HG03103 (cell line): ENCODE results near the gene CCDC175.
A peak's percentile ranks its signal among the peaks of the same experiment; 100 is the strongest.

ENCODE experiments used
- ATAC-seq: cut with Tn5 transposase; IDR thresholded peaks from one replicate; pipeline ENCODE4 v1.9.1; 2021; ENCODE audit warnings: low read depth; ENCODE audit not compliant: unreplicated experiment

CCDC175 gene

GRCh38 chr14:59483363-59483762 lies 93.2 kb downstream of the CCDC175 start:
- no peak for ATAC-seq

GRCh38 chr14:59482541-59483331 lies 93.9 kb downstream of the CCDC175 start:
- ATAC-seq: no peak

GRCh38 chr14:59481871-59482540 lies 94.6 kb downstream of the CCDC175 start:
- ATAC-seq: no peak

GRCh38 chr14:59481407-59481806 lies 95.2 kb downstream of the CCDC175 start:
- no peak for ATAC-seq

- no peak for ATAC-seq
These were observed 96.4 kb downstream of the CCDC175 start for GRCh38 chr14:59480166-59480565.

- ATAC-seq: no peak
These were observed 98.1 kb downstream of the CCDC175 start for GRCh38 chr14:59478540-59478939.

- ATAC-seq: no peak
These were observed 100.9 kb downstream of the CCDC175 start for GRCh38 chr14:59475709-59476108.

GRCh38 chr14:59474172-59474571 lies 102.4 kb downstream of the CCDC175 start:
- ATAC-seq: no peak

- ATAC-seq: peak; percentile 34
These were observed 111.1 kb downstream of the CCDC175 start, which contains the start of gene GPR135 for GRCh38 chr14:59465316-59466135. Gene GPR135 (minus strand): TSS chr14:59465380. CDS start chr14:59465226, 154 bp downstream.

- peak; percentile 45 for ATAC-seq
These were observed 111.9 kb downstream of the CCDC175 start for GRCh38 chr14:59464486-59465315.

GRCh38 chr14:59463787-59464485 lies 112.7 kb downstream of the CCDC175 start:
- ATAC-seq: peak; percentile 13

GRCh38 chr14:59461891-59462290 lies 114.7 kb downstream of the CCDC175 start:
- ATAC-seq: no peak

- ATAC-seq: no peak
These were observed 116.2 kb downstream of the CCDC175 start for GRCh38 chr14:59460378-59460777.

- no peak for ATAC-seq
These were observed 118.1 kb downstream of the CCDC175 start for GRCh38 chr14:59458486-59458885.

- ATAC-seq: no peak
These were observed 121.2 kb downstream of the CCDC175 start for GRCh38 chr14:59455411-59455810.
